Measurements from ENCODE around the gene NKD1. TPM values are rescaled to one million over a fixed set of nuclear protein-coding genes. Genes with fewer than 3 reads are reported as not detected.

Gene NKD1
- total RNA-seq, 6 experiments from 2014 or later: 0.69 to 2.6 (median 2.1) TPM

GRCh38 chr16:50526796-50527195 lies 21.4 kb upstream of the NKD1 start:
- TF ChIP-seq, protein P1, sequence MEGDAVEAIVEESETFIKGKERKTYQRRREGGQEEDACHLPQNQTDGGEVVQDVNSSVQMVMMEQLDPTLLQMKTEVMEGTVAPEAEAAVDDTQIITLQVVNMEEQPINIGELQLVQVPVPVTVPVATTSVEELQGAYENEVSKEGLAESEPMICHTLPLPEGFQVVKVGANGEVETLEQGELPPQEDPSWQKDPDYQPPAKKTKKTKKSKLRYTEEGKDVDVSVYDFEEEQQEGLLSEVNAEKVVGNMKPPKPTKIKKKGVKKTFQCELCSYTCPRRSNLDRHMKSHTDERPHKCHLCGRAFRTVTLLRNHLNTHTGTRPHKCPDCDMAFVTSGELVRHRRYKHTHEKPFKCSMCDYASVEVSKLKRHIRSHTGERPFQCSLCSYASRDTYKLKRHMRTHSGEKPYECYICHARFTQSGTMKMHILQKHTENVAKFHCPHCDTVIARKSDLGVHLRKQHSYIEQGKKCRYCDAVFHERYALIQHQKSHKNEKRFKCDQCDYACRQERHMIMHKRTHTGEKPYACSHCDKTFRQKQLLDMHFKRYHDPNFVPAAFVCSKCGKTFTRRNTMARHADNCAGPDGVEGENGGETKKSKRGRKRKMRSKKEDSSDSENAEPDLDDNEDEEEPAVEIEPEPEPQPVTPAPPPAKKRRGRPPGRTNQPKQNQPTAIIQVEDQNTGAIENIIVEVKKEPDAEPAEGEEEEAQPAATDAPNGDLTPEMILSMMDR (IDR thresholded peaks at IDR 0.05): no peak
- TF ChIP-seq POLR2A (IDR thresholded peaks at IDR 0.05): no peak
- H3K4me3 ChIP-seq: no peak overlapping the region
- whole genome bisulfite sequencing (ENCODE audit: insufficient coverage, low coverage, low lambda C conversion rate, missing lambda C conversion rate): 67% methylated on average over 3 of the region's 6 CpGs
- ATAC-seq: no peak
- no peaks in the 10 kb centered on the region for H3K27me3 ChIP-seq
- H3K4me1 ChIP-seq: peaks cover 0 to 12% (median 6%) of the 10 kb centered on the region in 4 donors
- intact Hi-C loops (cut with DNase I): no loop called here
- no peaks in the 10 kb centered on the region for H3K36me3 ChIP-seq
- DNase-seq: peak in 1 of 3 donors; percentile 15
- no peak overlapping the region for H3K27ac ChIP-seq
- no peaks in the 10 kb centered on the region for H3K9me3 ChIP-seq

- DNase-seq (peak in 1 of 3 donors; percentile 1), ATAC-seq (no peak)
- no peak overlapping the region for H3K4me3 ChIP-seq
- H3K27me3 ChIP-seq: no peaks in the 10 kb centered on the region
- intact Hi-C loops (cut with DNase I): no loop called here
- no peaks in the 10 kb centered on the region for H3K36me3 ChIP-seq
- H3K27ac ChIP-seq: no peak overlapping the region
- TF ChIP-seq, protein P1 (IDR thresholded peaks at IDR 0.05): no peak
- no peak for TF ChIP-seq POLR2A (IDR thresholded peaks at IDR 0.05)
- no CpG with 5 or more reads among the region's 1 CpG for WGBS (ENCODE audit: insufficient coverage, low coverage, low lambda C conversion rate, missing lambda C conversion rate)
- H3K4me1 ChIP-seq: peaks cover 0 to 12% (median 6%) of the 10 kb centered on the region in 4 donors
- H3K9me3 ChIP-seq: no peaks in the 10 kb centered on the region
These were observed 19.4 kb upstream of the NKD1 start for GRCh38 chr16:50528820-50529219.

DNA sequence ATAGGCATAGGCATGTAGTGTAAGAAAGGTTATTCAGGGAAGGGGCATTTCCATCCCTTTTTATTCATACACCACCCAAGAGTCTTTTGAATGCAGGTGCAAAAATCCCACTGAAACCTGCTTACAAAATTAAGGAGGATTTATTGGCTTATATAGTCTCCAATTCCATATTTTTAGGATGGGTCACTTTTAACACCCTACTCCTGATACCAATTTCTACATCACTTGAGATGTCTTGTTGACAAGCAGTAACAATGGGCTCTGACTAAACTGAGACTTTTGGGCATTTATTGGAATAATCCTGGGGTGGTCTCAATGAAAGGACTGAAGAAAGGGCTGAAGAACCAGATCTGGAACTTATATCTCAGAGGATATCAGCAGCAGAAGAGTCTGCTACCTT lies 18.9 kb upstream of the NKD1 start:
- TF ChIP-seq, protein P1 (IDR thresholded peaks at IDR 0.05): no peak
- TF ChIP-seq POLR2A (IDR thresholded peaks at IDR 0.05): no peak
- no peaks in the 10 kb centered on the region for H3K9me3 ChIP-seq
- ATAC-seq (no peak), DNase-seq (no peak)
- H3K27me3 ChIP-seq: no peaks in the 10 kb centered on the region
- no peak overlapping the region for H3K4me3 ChIP-seq
- H3K4me1 ChIP-seq: peaks cover 0 to 12% (median 6%) of the 10 kb centered on the region in 4 donors
- no peaks in the 10 kb centered on the region for H3K36me3 ChIP-seq
- no peak overlapping the region for H3K27ac ChIP-seq
- intact Hi-C loops (cut with DNase I): no loop called here

DNA sequence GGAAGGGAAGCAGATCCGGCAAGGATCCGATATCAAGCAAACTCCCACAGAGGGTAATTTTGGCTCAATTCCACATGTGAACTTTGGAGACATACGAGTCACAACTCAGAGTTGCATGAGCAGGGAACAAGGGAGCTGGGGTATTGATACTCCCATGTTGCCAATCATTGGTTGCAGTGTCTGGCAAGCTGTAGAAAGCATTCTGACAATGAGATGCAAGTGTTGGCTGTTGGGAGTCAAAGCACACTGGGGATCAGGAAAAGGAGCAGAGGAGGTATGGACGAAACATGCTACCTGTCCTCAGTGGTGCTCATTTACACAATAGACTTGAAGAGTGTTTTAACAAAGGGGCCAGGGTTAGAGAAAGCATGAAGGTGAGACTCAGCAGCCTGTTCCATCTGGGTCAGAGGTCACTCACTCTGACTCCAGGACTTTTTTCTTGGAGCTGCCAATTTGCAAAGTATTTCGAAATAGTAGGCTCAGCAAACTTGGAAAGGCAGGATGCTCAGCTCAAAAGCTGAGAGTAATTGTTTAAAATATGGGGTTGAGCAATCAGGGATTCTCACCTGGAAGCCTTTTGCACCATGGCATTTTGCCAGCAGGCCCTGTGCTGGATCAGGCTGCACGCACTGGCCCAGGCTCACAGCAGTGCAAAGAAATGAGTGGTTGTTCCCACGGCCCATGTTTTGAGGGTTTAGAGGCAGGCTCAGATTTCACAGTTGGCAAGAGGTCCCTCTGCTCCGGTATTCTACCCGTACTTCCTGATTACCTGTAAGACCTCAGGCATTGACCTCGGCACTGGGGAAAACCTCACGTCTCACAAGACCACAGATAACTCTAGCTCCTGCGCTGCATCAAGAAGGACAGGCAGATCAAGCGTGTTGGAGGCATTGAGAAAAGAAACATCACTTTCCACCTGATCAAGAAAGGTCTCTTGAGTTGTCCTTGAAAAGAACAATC lies 17.6 kb upstream of the NKD1 start:
- H3K27ac ChIP-seq: no peak overlapping the region
- H3K36me3 ChIP-seq: no peaks in the 10 kb centered on the region
- intact Hi-C loops (cut with DNase I): no loop called here
- TF ChIP-seq POLR2A (IDR thresholded peaks at IDR 0.05): no peak
- TF ChIP-seq, protein P1 (IDR thresholded peaks at IDR 0.05): no peak
- 31% methylated on average over 12 of the region's 13 CpGs for WGBS (ENCODE audit: insufficient coverage, low coverage, low lambda C conversion rate, missing lambda C conversion rate)
- H3K4me3 ChIP-seq: no peak overlapping the region
- no peaks in the 10 kb centered on the region for H3K9me3 ChIP-seq
- H3K4me1 ChIP-seq: peaks cover 0 to 12% (median 6%) of the 10 kb centered on the region in 4 donors
- peak; percentile 89 to 96 (median 92) for ATAC-seq
- DNase-seq: peak; percentile 87 to 93 (median 88)
- H3K27me3 ChIP-seq: no peaks in the 10 kb centered on the region
